ENCODE measurements around the gene SAMD4B.

The SAMD4B gene

GRCh38 chr19:39362682-39363657, 20.7 kb downstream of the SAMD4B start:
- no peak for DNase-seq (ENCODE audit: low spot score)
- TF ChIP-seq, protein P1, sequence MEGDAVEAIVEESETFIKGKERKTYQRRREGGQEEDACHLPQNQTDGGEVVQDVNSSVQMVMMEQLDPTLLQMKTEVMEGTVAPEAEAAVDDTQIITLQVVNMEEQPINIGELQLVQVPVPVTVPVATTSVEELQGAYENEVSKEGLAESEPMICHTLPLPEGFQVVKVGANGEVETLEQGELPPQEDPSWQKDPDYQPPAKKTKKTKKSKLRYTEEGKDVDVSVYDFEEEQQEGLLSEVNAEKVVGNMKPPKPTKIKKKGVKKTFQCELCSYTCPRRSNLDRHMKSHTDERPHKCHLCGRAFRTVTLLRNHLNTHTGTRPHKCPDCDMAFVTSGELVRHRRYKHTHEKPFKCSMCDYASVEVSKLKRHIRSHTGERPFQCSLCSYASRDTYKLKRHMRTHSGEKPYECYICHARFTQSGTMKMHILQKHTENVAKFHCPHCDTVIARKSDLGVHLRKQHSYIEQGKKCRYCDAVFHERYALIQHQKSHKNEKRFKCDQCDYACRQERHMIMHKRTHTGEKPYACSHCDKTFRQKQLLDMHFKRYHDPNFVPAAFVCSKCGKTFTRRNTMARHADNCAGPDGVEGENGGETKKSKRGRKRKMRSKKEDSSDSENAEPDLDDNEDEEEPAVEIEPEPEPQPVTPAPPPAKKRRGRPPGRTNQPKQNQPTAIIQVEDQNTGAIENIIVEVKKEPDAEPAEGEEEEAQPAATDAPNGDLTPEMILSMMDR (IDR thresholded peaks at IDR 0.05; ENCODE audit: extremely low read depth, missing control alignments) = no peak

DNA sequence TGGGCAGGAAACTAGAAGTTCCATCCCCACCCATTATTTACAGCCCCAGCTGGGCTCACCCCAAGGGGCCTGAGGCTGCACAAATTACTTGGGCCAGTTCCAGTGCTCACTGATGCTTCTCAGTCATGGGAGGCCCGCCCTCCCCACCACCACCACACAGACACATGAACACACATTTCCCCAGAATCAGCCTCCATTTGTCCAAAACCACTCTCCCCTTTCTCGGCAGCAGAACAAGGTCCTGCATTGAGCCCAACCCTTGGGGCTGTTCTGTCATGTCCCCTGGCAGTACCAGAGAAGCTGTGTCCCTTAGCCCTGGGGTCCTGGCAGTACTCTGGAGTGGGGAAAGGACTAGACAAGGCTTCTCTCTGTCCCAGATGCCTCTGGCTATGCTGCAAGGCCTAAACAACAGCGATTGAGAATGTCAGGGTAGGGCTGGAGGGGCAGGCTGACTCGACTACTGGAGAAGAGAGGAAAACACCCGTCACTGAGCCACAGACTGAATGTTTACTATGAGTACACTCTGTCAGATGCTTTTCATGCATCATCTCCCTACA, 21.8 kb downstream of the SAMD4B start:
- no peak for DNase-seq (ENCODE audit: low spot score)
- TF ChIP-seq, protein P1 (IDR thresholded peaks at IDR 0.05; ENCODE audit: extremely low read depth, missing control alignments) = no peak

GRCh38 chr19:39365531-39365930, 23.3 kb downstream of the SAMD4B start:
- no peak for DNase-seq (ENCODE audit: low spot score)

GRCh38 chr19:39369200-39369599, 27.0 kb downstream of the SAMD4B start:
- TF ChIP-seq, protein P1 (IDR thresholded peaks at IDR 0.05; ENCODE audit: extremely low read depth, missing control alignments) = no peak
- DNase-seq (ENCODE audit: low spot score) = no peak

More at GRCh38 chr19:39365531-39365930, 23.3 kb downstream of the SAMD4B start:
- TF ChIP-seq, protein P1 (IDR thresholded peaks at IDR 0.05; ENCODE audit: extremely low read depth, missing control alignments) = no peak

GRCh38 chr19:39370735-39371134, 28.5 kb downstream of the SAMD4B start:
- TF ChIP-seq, protein P1 (IDR thresholded peaks at IDR 0.05; ENCODE audit: extremely low read depth, missing control alignments) = no peak

DNA sequence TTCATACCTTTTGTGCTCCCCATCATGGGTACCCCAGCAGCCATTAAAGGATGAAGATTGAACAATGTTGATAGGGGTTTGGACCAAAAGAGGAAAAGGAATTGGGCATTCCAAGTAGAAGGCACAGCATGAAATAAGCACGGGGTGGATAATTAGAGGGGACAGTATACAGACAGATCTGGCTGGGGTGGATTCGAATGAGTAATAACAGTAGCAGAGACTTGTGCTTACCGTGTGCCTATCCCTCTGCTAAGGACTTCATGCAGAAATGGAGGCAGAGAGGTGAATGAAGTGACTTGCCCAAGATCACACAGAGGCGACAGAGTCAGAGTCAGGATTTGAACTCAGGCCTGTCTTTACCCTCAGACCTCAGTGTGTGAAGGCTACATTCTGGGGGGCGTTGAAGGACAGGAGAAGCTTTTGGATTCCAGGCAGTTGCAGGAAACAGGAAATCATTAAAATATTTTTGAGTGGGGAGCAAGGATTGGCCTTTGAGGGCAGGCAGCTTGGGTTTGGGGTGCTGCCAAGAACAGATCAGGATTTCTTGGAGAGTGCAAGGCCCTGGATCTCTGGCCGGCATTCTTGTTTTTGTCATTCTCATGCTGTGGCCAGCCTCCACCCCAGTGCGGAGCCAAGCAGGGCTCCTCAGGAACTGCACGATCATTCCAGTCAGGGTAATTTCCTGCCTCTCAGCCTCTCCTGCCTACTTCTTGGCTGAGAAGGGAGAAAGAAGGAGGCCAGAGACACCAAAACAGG, 30.0 kb downstream of the SAMD4B start:
- TF ChIP-seq, protein P1 (IDR thresholded peaks at IDR 0.05; ENCODE audit: extremely low read depth, missing control alignments) = no peak
- DNase-seq (ENCODE audit: low spot score) = no peak

More at GRCh38 chr19:39370735-39371134, 28.5 kb downstream of the SAMD4B start:
- no peak for DNase-seq (ENCODE audit: low spot score)
